Fibroblast of peridontal ligament (primary cell): Measurements from ENCODE around the gene IQCF2.
"Not testable (repeated sequence)": the region's sequence is repeated elsewhere in the genome, so short reads cannot be mapped to it uniquely, and the experiment has no call there.

ENCODE experiments used
- DNase-seq: peaks from one replicate; pipeline ENCODE4 v3.0.0-alpha.2; 2010; ENCODE audit errors: extremely low read depth

The IQCF2 gene

GRCh38 chr3:51860703-51861665 is at the start of gene IQCF2:
IQCF2 (plus strand) TSS chr3:51861615; CDS start chr3:51861667, 52 bp downstream.
- DNase-seq, result no peak

GRCh38 chr3:51813539-51813938 is 47.9 kb upstream of the IQCF2 start:
- DNase-seq, result no peak

- no peak for DNase-seq
These were observed 47.4 kb upstream of the IQCF2 start for GRCh38 chr3:51814034-51814433.

- DNase-seq, result no peak
These were observed 45.8 kb upstream of the IQCF2 start for GRCh38 chr3:51815614-51816013.

DNA sequence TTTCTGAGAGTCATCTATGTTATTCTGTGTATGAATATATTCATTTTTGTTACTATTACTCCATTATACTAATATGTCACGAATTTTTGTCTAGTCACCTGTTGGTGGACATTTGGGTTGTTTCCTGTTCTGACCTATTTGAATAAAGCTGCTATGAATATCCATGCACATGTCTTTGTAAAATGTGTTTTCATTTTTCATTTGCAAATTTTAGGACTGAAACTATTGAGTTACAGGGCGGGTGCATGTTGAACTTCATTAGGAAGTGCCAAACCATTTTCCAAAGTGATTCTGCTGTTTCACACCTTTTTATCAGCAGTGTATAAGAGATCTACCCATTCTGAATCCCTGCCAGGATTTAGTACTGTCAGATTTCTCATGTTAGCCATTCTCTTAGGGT is 44.7 kb upstream of the IQCF2 start:
- no peak for DNase-seq

GRCh38 chr3:51817375-51817774 is 44.0 kb upstream of the IQCF2 start:
- DNase-seq, result no peak

DNA sequence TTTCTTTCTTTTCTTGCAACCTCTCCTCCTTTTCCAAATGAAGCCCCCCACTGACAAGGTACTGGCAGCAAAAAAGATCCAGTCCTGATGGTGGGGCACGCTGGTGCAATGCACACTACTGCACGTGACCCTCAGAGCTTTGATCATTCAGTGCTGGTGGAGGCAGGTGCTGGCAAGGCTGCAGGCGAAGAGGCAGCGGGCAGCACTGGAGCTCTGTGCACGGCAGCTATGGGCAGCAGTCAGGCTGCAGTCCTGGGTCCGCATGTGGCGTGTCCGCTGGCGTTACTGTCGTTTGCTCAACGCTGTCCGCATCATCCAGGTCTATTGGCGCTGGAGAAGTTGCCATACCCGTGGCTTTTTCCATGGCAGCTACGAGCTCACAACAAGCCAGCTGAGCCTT is 42.3 kb upstream of the IQCF2 start:
- no peak for DNase-seq

GRCh38 chr3:51819709-51820406 is 41.6 kb upstream of the IQCF2 start:
- DNase-seq, result no peak

- no peak for DNase-seq
These were observed 33.1 kb upstream of the IQCF2 start for GRCh38 chr3:51828297-51828696.

- DNase-seq, result no peak
These were observed 31.1 kb upstream of the IQCF2 start for GRCh38 chr3:51830345-51830744.

- no peak for DNase-seq
These were observed 30.5 kb upstream of the IQCF2 start for GRCh38 chr3:51830836-51831385.

GRCh38 chr3:51836606-51837005 is 24.8 kb upstream of the IQCF2 start:
- DNase-seq, result no peak

- no peak for DNase-seq
These were observed 16.3 kb upstream of the IQCF2 start for GRCh38 chr3:51845129-51845528.

DNA sequence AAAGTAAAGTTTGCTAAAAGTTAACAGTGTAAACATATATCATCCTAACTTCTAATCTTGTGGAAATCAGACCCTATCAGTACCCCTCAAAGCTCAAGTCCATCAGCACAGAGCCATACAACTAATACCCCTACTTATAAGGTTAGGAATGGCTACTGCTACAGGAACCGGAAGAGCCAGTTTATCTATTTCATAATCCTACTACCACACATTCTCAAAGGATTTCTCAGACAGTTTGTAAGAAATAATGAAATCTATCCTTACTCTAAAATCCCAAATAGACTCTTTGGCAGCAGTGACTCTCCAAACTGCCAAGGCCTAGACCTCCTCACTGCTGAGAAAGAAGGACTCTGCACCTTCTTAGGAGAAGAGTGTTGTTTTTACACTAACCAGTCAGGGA is 6.0 kb upstream of the IQCF2 start:
- not testable (repeated sequence) for DNase-seq

DNA sequence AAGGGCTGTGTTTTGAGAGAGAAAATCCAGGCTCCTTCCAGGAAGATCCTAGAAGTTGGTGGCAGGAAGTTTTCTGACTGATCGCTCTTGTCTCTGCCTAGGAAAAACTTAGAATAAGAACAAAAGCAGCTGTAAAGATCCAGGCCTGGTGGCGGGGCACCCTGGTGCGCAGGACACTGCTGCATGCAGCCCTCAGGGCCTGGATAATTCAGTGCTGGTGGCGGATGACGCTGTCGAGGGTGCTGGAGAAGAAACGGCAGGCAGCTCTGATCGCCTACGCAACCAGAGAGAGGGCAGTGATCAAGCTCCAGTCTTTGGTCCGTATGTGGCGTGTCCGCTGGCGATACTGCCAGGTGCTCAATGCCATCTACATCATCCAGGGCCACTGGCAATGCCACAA is 1.5 kb downstream of the IQCF2 start:
- no peak for DNase-seq

DNA sequence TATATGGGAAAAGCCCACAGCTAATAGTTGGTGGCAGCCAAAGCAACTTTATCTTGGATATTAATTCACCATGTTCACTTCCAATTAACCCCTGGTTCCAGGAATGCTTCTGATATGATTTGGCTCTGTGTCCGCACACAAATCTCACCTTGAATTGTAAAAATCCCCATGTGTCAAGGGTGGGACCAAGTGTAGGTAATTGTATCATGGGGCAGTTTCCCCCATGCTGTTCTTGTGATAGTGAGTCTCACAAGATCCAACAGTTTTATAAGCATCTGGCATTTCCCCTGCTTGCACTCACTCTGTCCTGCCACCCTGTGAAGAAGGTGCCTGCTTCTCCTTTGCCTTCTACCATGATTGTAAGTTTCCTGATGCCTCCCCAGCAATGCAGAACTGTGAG is 7.5 kb downstream of the IQCF2 start:
- not testable (repeated sequence) for DNase-seq

DNA sequence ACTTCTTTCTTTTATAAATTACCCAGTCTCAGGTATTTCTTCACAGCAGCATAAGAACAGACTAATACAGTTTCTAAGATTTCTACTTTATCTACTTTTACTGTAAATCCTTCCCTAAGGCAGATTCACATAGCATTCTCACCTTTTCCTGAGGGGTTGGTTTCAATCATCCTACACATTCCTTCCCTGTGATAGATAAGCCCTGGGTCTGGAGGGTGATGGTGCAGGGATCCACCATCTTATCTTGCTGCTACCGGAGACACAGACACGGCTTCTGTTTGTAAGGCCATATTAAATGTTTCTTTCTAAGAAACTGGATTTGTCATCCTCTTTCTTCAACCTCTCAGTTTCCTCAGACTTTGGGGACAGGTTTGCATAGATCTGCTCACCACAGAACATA is 7.9 kb downstream of the IQCF2 start:
- no peak for DNase-seq

DNA sequence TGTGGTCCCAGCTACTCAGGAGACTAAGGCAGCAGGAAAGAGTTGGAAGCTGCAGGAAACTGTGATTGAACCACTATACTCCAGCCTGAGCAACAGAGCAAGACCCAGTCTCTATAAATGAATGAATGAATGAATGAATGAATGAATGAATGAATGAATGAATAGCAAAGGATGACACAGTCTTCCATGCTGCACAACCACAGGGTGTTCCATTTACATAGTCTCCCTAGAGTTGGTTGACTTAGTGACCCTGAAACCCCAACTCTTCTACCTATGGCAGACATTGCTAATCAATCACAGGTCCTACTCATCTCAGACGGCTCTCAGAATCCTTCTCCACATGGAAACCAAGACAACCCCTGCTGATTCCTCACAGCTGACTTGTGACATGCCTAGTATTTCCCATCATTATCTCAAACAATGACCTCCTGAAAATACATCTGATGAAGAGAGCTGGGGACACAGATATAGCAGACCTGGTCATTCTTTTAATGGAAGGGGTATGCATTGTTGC is 11.9 kb downstream of the IQCF2 start:
- no peak for DNase-seq

DNA sequence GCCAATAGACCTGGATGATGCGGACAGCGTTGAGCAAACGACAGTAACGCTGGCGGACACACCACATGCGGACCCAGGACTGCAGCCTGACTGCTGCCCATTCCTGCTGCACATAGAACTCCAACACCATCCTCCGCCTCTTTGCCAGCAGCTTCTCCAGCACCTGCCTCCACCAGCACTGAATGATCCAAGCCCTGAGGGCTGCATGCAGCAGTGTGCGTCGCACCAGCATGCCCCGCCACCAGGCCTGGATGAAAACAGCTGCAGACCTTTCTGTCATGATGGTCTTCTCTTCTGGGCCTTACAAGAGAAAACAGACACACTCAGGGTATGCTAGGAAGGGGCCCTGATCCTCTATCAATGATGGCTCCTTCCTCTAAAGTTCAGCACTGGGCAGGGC is 12.5 kb downstream of the IQCF2 start:
- no peak for DNase-seq

- DNase-seq, result no peak
These were observed 13.0 kb downstream of the IQCF2 start for GRCh38 chr3:51874411-51874810.

DNA sequence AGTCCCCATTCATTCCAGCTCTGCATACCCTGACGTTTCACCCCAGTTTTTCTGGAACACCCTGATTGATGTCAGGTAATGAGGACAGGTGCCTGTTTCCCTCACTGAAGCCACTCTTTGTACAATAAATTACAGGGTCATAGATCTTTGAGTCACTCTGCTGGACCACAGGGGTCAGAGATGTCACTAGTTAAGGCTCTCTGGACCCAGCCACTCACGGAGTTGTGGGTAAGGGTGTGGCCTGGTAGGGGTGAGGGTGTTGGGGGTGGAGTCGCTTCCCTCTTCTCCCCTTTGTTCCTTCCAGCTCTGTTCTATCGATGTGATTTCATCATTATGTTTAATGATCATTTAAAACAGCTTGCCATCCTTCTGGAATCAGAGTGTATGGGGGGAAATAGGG is 13.5 kb downstream of the IQCF2 start:
- no peak for DNase-seq

GRCh38 chr3:51875501-51875900 is 14.1 kb downstream of the IQCF2 start, which contains the start of gene IQCF5:
IQCF5 (minus strand) TSS chr3:51875601; CDS start chr3:51875531, 70 bp downstream.
- DNase-seq, result no peak
